ENCODE data around the gene CPTP.

CPTP gene

GRCh38 chr1:1330366-1331067 lies 5.9 kb downstream of the CPTP start:
- 0 out of 2 replicates have a peak, but pooled peaks cover under 1% of the 10 kb centered on the region for H3K79me2 ChIP-seq (ENCODE audit: insufficient read depth, low read length)
- no peak overlapping the region for H3K9ac ChIP-seq (ENCODE audit: low read length)
- H3K4me2 ChIP-seq (ENCODE audit: low read depth, low read length, poor library complexity, severe bottlenecking), result no peak overlapping the region
- no peaks in the 10 kb centered on the region for H3K27me3 ChIP-seq (ENCODE audit: low read length)
- H3K9me2 ChIP-seq (replicated peaks; ENCODE audit: insufficient read depth, low read length), result no peaks in the 10 kb centered on the region
- H3K27ac ChIP-seq (ENCODE audit: low read depth, low read length), result no peak overlapping the region
- TF ChIP-seq EZH2phosphoT487 (conservative IDR thresholded peaks at IDR 0.05; ENCODE audit: low read length) (no peak), CTCF (IDR thresholded peaks at IDR 0.05; ENCODE audit: insufficient read depth, low read length, poor library complexity, severe bottlenecking) (no peak)
- H3K9me3 ChIP-seq (ENCODE audit: insufficient read depth, low read length), result no peaks in the 10 kb centered on the region
- H3K4me3 ChIP-seq (ENCODE audit: insufficient read depth, low read length, poor library complexity, severe bottlenecking), result no peak overlapping the region
- H2AFZ ChIP-seq (ENCODE audit: low read depth, low read length, severe bottlenecking), result no peak overlapping the region
- H3K36me3 ChIP-seq (ENCODE audit: low read length), result no peaks in the 10 kb centered on the region
- H3F3A ChIP-seq (ENCODE audit: insufficient read depth), result no peaks in the 10 kb centered on the region
- no peaks in the 10 kb centered on the region for H4K20me1 ChIP-seq (ENCODE audit: low read depth, low read length)

GRCh38 chr1:1331068-1331965 lies 6.7 kb downstream of the CPTP start, which contains the start of gene TAS1R3:
TSS of gene TAS1R3 (plus strand) at chr1:1331280. CDS start at chr1:1331346, 66 bp downstream.
- Histone ChIP-seq H3K9ac (ENCODE audit: low read length) (no peak within 1 kb of the TSS), H3K27me3 (ENCODE audit: low read length) (no peaks in the 10 kb centered on the region), H3K79me2 (ENCODE audit: insufficient read depth, low read length) (no peaks in the 10 kb centered on the region), H3K4me2 (ENCODE audit: low read depth, low read length, poor library complexity, severe bottlenecking) (no peak within 1 kb of the TSS), H4K20me1 (ENCODE audit: low read depth, low read length) (no peaks in the 10 kb centered on the region), H3K9me2 (replicated peaks; ENCODE audit: insufficient read depth, low read length) (no peaks in the 10 kb centered on the region), H2AFZ (ENCODE audit: low read depth, low read length, severe bottlenecking) (no peak within 1 kb of the TSS), H3K4me3 (ENCODE audit: insufficient read depth, low read length, poor library complexity, severe bottlenecking) (no peak within 1 kb of the TSS), H3K27ac (ENCODE audit: low read depth, low read length) (no peak within 1 kb of the TSS), H3K9me3 (ENCODE audit: insufficient read depth, low read length) (no peaks in the 10 kb centered on the region), H3F3A (ENCODE audit: insufficient read depth) (no peaks in the 10 kb centered on the region), H3K36me3 (ENCODE audit: low read length) (no peaks in the 10 kb centered on the region)
- TF ChIP-seq EZH2phosphoT487 (conservative IDR thresholded peaks at IDR 0.05; ENCODE audit: low read length) (no peak), CTCF (IDR thresholded peaks at IDR 0.05; ENCODE audit: insufficient read depth, low read length, poor library complexity, severe bottlenecking) (no peak)

- H3K9me2 ChIP-seq (replicated peaks; ENCODE audit: insufficient read depth, low read length), result no peaks in the 10 kb centered on the region
- no peak overlapping the region for H3K4me3 ChIP-seq (ENCODE audit: insufficient read depth, low read length, poor library complexity, severe bottlenecking)
- no peak overlapping the region for H3K9ac ChIP-seq (ENCODE audit: low read length)
- TF ChIP-seq EZH2phosphoT487 (conservative IDR thresholded peaks at IDR 0.05; ENCODE audit: low read length) (no peak), CTCF (IDR thresholded peaks at IDR 0.05; ENCODE audit: insufficient read depth, low read length, poor library complexity, severe bottlenecking) (no peak)
- no peak overlapping the region for H2AFZ ChIP-seq (ENCODE audit: low read depth, low read length, severe bottlenecking)
- H3K27me3 ChIP-seq (ENCODE audit: low read length), result no peaks in the 10 kb centered on the region
- H3K9me3 ChIP-seq (ENCODE audit: insufficient read depth, low read length), result no peaks in the 10 kb centered on the region
- no peaks in the 10 kb centered on the region for H4K20me1 ChIP-seq (ENCODE audit: low read depth, low read length)
- H3K36me3 ChIP-seq (ENCODE audit: low read length), result no peaks in the 10 kb centered on the region
- H3K79me2 ChIP-seq (ENCODE audit: insufficient read depth, low read length), result no peaks in the 10 kb centered on the region
- H3K27ac ChIP-seq (ENCODE audit: low read depth, low read length), result no peak overlapping the region
- no peaks in the 10 kb centered on the region for H3F3A ChIP-seq (ENCODE audit: insufficient read depth)
- no peak overlapping the region for H3K4me2 ChIP-seq (ENCODE audit: low read depth, low read length, poor library complexity, severe bottlenecking)
These were observed 7.6 kb downstream of the CPTP start for GRCh38 chr1:1332031-1332755.
